ENCODE measurements around the gene MADCAM1. TPM values are rescaled to one million over a fixed set of nuclear protein-coding genes. Genes with fewer than 3 reads are reported as not detected.

Gene MADCAM1
- total and polyA plus RNA-seq, 2 donors from 2014 or later = 0.50 to 0.77 TPM

DNA sequence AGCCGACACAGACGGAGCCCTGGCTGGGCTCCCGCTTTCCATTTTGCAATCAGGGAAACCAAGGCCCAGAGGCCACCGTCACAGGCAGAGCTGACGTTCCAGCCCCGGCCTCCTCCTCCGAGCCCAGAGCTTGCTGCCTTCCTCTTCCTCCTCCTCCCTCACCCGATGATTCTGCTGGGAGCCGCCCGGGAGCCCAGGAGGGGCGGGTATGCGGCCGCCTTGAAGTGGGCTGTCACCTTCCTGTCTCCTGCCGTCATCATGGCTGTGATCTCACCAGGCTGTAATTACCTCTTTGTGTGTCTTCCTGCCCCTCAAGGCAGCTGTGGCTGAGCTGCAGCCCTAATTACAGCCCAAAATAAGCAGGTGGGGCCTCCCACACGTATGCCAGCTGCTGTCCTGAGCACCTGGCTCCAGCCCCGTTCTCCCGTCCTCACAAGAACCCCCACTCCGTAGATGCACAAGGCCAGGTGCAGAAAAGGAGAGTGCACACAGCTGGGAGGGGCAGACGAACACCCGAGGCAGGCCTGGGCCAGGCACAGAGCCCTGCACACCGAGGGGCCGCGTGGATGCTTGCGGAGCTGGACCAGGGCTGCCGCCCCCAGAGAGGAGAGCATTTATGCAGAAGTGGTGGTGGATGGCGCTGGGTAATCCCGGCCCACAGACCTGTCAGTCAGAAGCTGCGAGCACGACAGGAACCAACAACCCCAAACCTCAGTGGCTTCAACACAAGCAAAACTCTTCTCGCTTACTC lies 15.0 kb downstream of the MADCAM1 start:
- no peaks in the 10 kb centered on the region for H3K9me3 ChIP-seq (ENCODE audit: control insufficient read depth in 2 of 3, insufficient read depth in 1 of 3, low read length in 3 of 3)
- H3K36me3 ChIP-seq (ENCODE audit: control insufficient read depth in 2 of 3, insufficient read depth in 3 of 3, low read length in 3 of 3) = peaks cover 0 to 5% (median 4%) of the 10 kb centered on the region in 3 donors
- DNase-seq = peak in 3 of 5 donors; percentile 56 to 79 (median 71)
- no peak overlapping the region for H3K4me3 ChIP-seq (ENCODE audit: low read length in 3 of 3)
- FAIRE-seq = no peak
- no peaks in the 10 kb centered on the region for H3K27me3 ChIP-seq (ENCODE audit: control insufficient read depth, insufficient read depth, low read length)
- intact Hi-C loops (cut with DNase I) = no loop called here
- peaks cover 0 to 13% (median 3%) of the 10 kb centered on the region in 3 donors for H3K4me1 ChIP-seq (ENCODE audit: control insufficient read depth in 2 of 3, insufficient read depth in 2 of 3, low read depth in 1 of 3, low read length in 3 of 3)
- TF ChIP-seq, protein P1, sequence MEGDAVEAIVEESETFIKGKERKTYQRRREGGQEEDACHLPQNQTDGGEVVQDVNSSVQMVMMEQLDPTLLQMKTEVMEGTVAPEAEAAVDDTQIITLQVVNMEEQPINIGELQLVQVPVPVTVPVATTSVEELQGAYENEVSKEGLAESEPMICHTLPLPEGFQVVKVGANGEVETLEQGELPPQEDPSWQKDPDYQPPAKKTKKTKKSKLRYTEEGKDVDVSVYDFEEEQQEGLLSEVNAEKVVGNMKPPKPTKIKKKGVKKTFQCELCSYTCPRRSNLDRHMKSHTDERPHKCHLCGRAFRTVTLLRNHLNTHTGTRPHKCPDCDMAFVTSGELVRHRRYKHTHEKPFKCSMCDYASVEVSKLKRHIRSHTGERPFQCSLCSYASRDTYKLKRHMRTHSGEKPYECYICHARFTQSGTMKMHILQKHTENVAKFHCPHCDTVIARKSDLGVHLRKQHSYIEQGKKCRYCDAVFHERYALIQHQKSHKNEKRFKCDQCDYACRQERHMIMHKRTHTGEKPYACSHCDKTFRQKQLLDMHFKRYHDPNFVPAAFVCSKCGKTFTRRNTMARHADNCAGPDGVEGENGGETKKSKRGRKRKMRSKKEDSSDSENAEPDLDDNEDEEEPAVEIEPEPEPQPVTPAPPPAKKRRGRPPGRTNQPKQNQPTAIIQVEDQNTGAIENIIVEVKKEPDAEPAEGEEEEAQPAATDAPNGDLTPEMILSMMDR (IDR thresholded peaks at IDR 0.05; ENCODE audit: borderline replicate concordance, extremely low read depth, insufficient read depth) = no peak
- no peak overlapping the region for H3K27ac ChIP-seq (ENCODE audit: low read depth in 2 of 2, low read length in 2 of 2)
- H3K9ac ChIP-seq (ENCODE audit: low read length in 3 of 3) = no peak overlapping the region

DNA sequence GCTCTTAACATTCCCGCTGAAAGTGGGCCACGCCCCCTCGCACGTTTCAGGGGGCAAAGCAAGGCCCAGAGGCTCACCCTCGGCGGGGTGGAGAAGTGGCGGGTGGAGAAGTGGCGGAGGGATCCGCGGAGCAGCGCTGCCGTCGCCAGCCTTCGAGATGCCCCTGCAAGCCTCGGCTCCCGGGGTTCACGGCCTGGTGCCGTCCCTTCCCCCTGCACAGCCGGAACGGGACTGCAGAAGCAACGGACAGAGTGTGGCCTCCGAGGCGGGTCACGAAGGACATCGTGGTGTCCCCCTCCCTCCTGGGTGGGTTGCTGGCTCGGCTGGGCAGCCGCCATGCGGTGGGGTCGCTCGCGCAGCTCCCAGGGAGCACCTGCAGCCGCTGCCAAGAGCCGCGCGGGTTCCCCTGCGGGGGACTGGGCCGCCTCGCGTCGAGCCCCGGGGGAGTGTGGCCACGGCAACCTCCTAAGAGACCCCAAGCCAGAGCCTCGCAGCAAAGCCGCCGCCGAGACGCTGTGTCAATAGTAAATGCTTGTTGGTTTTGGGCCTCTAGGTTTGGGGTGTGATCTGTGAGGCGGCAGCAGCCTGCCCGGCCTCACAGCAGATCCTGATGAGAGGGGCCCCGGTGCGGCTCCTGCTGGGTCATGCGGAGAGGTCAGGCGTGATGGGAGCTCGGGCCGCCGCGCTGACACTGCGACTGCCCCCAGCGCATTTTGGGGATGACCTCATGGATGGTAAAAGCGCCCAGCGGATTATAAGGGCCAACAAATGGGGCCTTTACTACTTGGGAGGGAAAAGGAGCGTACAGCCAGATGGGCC lies 16.5 kb downstream of the MADCAM1 start:
- FAIRE-seq (no peak), DNase-seq (peak in 3 of 5 donors; percentile 59 to 84 (median 68))
- H3K4me3 ChIP-seq (ENCODE audit: low read length in 3 of 3) = no peak overlapping the region
- no peak overlapping the region for H3K9ac ChIP-seq (ENCODE audit: low read length in 3 of 3)
- no peaks in the 10 kb centered on the region for H3K27me3 ChIP-seq (ENCODE audit: control insufficient read depth, insufficient read depth, low read length)
- no peak overlapping the region for H3K27ac ChIP-seq (ENCODE audit: low read depth in 2 of 2, low read length in 2 of 2)
- H3K9me3 ChIP-seq (ENCODE audit: control insufficient read depth in 2 of 3, insufficient read depth in 1 of 3, low read length in 3 of 3) = no peaks in the 10 kb centered on the region
- peaks cover 3 to 12% (median 7%) of the 10 kb centered on the region in 3 donors for H3K4me1 ChIP-seq (ENCODE audit: control insufficient read depth in 2 of 3, insufficient read depth in 2 of 3, low read depth in 1 of 3, low read length in 3 of 3)
- TF ChIP-seq, protein P1 (IDR thresholded peaks at IDR 0.05; ENCODE audit: borderline replicate concordance, extremely low read depth, insufficient read depth) = no peak
- peaks cover 0 to 5% (median 4%) of the 10 kb centered on the region in 3 donors for H3K36me3 ChIP-seq (ENCODE audit: control insufficient read depth in 2 of 3, insufficient read depth in 3 of 3, low read length in 3 of 3)
- intact Hi-C loops (cut with DNase I) = no loop called here

DNA sequence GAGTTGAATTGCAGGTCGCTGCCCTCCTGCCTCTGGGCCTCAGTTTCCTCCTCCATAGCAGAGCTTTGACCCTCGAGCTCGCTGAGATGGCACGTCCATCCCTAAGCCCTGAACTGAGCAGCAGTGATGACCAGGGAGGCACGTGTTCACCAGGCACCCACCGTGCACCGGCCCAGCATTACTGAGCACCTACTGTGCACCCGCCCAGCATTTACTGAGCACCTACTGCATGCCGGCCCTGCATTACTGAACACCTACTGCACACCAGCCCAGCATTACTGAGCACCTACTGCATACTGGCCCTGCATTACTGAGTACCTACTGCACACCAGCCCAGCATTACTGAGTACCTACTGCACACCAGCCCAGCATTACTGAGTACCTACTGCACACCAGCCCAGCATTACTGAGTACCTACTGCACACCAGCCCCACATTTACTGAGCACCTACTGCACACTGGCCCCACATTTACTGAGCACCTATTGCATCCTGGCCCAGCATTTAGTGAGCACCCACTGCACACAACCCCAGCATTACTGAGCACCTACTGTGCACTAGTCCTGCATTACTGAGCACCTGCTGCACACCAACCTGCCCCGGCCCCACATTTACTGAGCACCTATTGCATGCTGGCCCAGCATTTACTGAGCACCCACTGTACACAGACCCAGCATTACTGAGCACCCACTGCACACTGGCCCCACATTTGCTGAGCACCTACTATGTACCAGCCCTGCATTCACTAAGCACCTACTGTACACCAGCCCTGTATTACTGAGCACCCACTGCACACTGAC lies 17.3 kb downstream of the MADCAM1 start:
- intact Hi-C loops (cut with DNase I) = no loop called here
- Histone ChIP-seq H3K9me3 (ENCODE audit: control insufficient read depth in 2 of 3, insufficient read depth in 1 of 3, low read length in 3 of 3) (no peaks in the 10 kb centered on the region), H3K4me1 (ENCODE audit: control insufficient read depth in 2 of 3, insufficient read depth in 2 of 3, low read depth in 1 of 3, low read length in 3 of 3) (peaks cover 0 to 7% (median 4%) of the 10 kb centered on the region in 3 donors), H3K9ac (ENCODE audit: low read length in 3 of 3) (no peak overlapping the region), H3K36me3 (ENCODE audit: control insufficient read depth in 2 of 3, insufficient read depth in 3 of 3, low read length in 3 of 3) (peaks cover 0 to 5% (median 4%) of the 10 kb centered on the region in 3 donors), H3K27me3 (ENCODE audit: control insufficient read depth, insufficient read depth, low read length) (no peaks in the 10 kb centered on the region), H3K27ac (ENCODE audit: low read depth in 2 of 2, low read length in 2 of 2) (no peak overlapping the region), H3K4me3 (ENCODE audit: low read length in 3 of 3) (no peak overlapping the region)
- TF ChIP-seq, protein P1 (IDR thresholded peaks at IDR 0.05; ENCODE audit: borderline replicate concordance, extremely low read depth, insufficient read depth) = no peak
- DNase-seq (peak in 1 of 5 donors; percentile 45), FAIRE-seq (no peak)

Measured in kidney (tissue), 14 donors.